Stimulated activated CD4-positive, alpha-beta T cell treated with anti-CD3 and anti-CD28 coated beads, Interleukin-4, amount 100 ng/mL, for 4 hours (primary cell): Measurements from ENCODE around the gene ZNF680.
A peak's percentile ranks its signal among the peaks of the same experiment; 100 is the strongest.
"Not testable (repeated sequence)": the region's sequence is repeated elsewhere in the genome, so short reads cannot be mapped to it uniquely, and the experiment has no call there.

ENCODE experiments used
- DNase-seq, 2 experiments: peaks; one replicate each; pipeline ENCODE4 v3.0.0-alpha.2; 2020

The ZNF680 gene

DNA sequence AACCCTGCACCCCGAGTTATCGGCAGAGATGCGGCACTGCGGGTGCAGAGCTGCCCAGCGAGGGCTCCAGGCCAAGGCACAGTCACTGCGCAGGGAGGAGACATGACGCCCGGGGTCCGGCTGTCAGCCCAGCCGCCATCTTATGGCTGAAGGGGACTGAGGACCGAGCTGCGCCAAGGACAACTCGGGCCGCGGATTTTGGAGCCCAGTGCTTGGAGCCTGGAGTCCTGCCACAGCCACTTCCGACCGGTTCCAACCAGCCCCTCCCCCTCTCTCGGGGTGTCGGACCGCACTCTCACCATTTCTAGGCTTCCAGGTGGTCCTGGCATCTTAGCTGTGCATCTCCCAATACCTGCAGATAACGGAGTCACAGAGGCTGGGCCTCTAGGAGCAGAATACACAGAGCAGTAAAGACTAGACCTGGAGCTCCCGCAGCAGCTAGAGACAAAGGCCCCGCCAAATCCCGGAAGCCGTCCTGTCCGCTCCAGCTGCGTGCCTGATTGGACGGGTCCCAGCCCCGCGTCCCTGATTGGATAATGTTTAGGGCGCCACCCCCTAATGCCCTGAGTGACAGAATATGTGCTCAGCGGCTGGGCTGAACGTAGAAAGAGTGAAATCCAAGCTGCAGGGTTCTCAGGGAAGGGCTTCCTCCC, at the start of gene ZNF680:
ZNF680 (minus strand) TSS at position 446 of the 653 bp plus-strand sequence; CDS start at position 329, 117 bp downstream.
- DNase-seq, result peak; percentile 80 to 88

GRCh38 chr7:64612452-64612851, 49.6 kb upstream of the ZNF680 start:
- no peak for DNase-seq

- no peak for DNase-seq
Observed at GRCh38 chr7:64611717-64612116, 48.8 kb upstream of the ZNF680 start.

DNA sequence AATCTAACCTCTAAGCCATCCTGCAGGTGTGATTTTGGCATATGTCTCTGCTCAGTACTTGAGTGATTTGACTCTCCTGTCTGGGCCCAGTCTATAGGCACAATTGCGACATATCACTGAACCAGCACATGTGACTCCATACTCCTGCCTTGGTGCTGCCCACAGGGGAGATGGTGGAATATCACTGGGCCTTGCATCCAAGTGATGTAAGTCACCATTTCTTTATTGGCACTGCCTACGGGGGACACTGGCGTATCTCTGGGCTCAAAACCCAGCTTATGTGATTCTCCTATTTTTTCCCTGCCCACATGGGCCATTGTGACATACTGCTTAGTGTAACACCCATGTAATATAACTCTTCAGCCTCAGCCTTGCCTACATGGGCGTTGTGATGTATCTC, 48.1 kb upstream of the ZNF680 start:
- no peak for DNase-seq

DNA sequence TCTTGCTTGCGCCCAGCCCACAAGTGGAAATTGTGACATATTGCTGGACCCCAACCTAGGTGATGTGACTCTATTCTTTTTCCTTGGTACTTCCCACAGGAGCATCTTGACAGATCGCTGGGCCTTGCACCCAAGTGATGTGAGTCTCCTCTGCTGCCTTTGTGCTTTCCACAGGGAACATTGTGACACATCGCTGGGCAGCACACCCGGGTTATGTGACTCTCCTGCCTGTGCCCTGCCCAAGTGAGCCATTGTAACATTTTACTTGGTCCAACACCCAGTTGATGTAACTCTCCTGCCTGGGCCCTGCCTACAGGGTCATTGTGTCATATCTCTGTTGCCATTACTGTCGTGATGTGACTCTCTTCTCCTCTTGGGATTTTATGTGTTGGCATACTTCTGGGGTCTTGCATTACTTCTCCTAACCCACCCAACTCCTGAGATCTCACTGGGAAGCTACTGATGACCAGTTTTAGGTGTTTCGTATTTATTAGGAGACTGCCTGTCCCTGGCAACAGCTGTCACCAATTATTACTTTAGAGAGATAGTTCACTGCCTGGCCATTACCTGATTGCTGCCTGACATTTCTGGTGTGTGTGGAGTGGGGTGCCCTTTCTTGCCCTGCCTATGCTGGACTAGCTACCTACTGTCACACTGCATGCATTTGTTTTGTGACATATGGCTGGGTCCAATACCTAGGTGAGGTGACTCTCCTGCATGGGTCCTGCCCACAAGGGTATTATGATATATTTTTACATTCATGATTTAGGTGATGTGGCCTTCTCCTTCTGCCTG, 45.4 kb upstream of the ZNF680 start:
- DNase-seq, result no peak

GRCh38 chr7:64606385-64606784, 43.5 kb upstream of the ZNF680 start:
- DNase-seq, result no peak

DNA sequence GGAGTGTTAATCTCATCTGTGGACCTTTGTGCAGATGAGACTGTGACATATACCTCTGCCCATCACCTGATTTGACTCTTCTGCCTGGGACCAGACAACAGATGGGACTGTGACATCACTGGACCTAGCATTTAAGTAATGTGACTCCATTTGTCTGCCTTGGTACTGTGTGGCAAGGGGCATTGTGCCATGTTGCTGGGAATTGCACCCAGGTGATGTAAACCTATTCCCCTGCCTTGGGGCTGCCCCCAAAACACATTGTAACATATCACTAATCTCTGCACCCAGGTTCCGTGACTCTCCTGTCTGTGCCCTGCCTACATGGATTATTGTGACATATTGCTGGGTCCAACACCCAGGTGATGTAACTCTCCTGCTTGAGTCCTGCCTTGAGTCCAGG, 40.4 kb upstream of the ZNF680 start:
- DNase-seq, result no peak

DNA sequence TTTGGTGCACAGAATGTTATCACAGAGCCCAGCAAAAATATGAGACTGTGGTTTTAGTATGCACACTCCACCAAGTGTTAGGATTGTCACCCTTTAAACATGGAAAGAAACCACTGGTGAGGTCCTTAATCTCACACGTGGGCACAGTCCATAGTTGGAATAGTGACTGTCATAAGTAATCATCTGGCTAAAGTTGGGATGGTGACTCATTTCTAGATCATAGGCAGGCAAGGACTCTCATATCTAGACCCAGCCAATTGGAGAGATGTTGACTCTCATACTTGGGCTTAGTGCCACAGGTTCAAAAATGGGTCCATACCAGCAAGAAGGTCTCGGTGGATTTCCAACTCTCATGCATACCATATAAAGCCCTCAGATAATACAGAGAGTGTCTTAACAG, 39.6 kb upstream of the ZNF680 start:
- DNase-seq, result no peak

DNA sequence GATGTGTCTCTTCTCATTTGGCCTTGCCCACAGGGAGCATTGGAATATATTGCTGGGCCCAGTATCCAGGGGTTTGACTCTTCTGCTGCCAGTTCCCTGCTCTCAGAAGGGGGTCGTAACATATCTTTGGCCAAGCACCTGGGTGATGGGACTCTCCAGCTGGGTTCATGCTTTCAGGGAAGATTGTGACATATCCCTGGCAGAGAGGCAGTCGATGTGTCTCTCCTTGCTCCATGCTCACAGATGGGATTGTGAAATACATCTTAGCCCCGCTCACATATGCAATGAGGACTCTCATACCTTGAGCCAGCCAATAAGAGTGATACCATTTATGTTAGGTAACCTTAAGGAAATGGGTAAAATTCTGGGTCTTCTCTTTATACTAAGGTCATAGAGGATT, 39.2 kb upstream of the ZNF680 start:
- no peak for DNase-seq

GRCh38 chr7:64599359-64599758, 36.5 kb upstream of the ZNF680 start:
- no peak for DNase-seq

GRCh38 chr7:64590971-64591370, 28.1 kb upstream of the ZNF680 start:
- DNase-seq, result no peak

GRCh38 chr7:64581926-64582894, 19.3 kb upstream of the ZNF680 start:
- no peak for DNase-seq

DNA sequence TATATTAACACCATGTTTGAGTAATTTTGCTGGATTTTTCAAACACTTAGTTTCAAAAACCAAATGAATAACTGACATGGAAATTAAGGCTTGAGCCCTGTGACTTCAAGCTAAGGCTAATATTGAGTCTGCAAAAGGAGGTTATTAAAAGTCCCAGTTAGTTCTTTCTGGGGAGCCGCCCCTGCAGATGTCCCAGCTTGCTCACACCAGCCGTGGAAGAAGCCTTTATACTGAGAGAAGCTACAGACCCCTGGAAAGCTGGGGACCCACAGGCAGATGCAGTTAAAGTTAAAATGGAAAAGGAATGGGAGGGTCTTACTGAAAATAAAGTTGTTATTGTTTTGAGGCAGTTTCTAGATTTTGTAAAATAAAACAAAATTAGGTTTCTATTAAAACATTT, 18.5 kb upstream of the ZNF680 start:
- DNase-seq, result no peak

DNA sequence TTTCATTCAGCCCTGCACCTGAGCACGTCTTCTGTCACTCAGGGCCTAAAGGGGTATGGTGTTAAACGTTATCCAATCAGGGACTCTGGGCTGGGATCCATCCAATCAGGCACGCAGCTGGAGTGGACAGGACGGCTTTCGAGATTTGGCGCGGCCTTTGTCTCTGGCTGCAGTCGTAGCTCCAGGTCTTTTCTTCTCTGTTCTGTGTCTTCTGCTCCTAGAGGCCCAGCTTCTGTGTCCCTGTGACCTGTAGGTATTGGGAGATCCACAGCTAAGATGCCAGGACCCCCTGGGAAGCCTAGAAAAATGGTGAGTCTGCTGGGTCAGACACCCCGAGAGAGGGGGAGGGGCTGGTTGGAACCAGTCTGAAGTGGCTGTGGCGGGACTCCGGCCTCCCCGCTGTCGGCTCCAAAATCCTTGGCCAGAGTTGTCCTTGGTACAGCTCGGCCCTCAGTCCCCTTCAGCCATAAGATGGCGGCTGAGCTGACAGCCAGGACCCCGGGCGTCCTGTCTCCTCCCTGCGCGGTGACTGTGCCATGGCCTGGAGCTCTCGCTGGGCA, 11.7 kb upstream of the ZNF680 start:
- DNase-seq, result no peak

DNA sequence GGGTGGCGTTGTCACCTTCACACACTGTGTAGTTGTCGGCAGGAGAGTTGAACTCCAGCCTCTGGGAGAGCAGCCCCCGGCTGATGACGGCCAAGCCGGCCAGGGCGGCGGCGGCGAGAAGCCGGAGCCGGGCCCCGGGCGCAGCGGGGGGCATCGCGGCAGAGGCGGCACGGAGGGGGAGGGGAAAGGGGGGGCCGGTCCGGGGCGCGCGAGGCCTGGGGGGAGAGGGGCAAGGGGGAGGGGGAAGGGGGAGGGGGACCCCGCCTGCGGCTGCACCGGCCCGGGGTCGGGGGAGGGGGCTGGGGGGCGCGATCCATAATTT, 7.4 kb upstream of the ZNF680 start:
- not testable (repeated sequence) for DNase-seq

DNA sequence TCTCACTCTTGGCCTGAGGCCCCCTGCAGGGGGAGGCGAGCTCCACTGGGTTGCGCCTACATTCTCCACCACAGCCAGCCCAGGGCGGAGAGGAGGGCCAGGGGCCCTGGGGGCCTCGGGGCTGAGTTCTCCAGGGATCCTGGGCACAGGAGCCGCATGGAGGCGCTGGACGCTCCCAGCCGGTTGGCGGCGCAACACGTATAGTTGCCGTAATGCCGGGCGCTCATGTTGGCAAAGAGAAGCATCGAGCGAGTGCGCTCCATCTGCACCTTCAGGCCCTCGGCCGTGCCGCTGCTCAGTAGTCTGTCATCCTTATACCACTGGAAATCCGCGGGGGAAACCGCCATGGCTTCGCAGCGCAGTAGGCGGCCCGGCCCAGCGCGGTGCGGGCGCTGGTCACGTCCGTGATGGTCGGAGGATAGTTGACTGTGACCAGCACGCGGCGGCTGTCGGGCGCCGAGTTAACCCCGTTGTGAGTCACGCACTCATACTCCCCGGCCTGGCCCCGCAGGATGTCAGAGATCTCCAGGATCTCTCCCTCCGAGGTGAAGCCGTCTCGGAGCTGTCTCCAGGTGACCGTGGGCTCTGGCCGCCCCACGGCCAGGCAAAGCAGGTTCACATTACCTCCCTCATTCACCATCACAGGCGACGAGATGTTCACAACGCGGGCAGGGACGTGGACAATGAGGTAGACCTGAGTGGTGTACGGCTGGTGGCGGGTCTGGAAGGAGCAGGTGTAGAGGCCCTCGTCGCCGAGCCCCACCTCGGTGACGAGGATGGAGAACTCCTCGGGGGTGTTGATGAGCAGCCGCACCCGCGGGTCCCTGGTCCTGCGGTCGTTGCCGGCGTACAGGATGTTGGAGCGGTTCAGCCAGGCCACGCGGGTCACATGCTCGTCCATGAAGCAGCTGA, 6.8 kb upstream of the ZNF680 start:
- DNase-seq, result peak; percentile 24 to 26

DNA sequence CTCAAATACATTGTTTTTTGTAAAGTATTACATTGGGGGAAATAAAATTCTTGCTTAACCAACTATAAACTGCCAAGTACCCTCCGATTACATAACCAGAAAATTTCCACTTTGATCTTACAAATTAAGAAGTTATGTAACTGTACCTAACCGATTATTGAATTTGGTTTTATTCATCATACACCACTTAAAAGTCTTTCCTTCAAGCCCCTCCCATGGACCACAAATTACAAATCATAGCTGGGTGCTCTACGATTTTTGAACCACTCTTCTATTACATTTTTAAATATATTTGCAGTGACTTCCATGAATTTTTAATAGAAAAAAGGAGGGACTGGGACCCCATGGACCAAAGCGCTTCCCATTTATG, 630 bp downstream of the ZNF680 start:
- DNase-seq, result no peak

- no peak for DNase-seq
Observed at GRCh38 chr7:64559206-64559605, 3.7 kb downstream of the ZNF680 start.

- no peak for DNase-seq
Observed at GRCh38 chr7:64558781-64559180, 4.1 kb downstream of the ZNF680 start.

DNA sequence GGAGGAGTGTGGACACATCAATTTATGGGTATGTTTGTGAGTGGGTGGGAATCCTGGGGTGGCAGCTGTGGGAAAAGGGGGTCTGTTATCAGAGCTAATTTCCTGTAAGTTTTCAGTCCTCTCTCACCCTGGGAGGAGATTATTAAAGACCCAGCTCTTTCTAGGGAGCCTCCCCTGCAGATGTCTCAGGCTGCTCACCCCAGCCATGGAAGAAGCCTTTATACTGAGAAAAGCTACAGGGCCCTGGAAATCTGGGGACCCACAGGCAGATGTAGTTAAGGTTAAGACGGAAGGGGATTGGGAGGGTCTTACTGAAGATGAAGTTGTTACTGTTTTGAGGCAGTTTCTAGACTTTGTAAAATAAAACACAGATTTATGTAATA, 4.6 kb downstream of the ZNF680 start:
- no peak for DNase-seq

DNA sequence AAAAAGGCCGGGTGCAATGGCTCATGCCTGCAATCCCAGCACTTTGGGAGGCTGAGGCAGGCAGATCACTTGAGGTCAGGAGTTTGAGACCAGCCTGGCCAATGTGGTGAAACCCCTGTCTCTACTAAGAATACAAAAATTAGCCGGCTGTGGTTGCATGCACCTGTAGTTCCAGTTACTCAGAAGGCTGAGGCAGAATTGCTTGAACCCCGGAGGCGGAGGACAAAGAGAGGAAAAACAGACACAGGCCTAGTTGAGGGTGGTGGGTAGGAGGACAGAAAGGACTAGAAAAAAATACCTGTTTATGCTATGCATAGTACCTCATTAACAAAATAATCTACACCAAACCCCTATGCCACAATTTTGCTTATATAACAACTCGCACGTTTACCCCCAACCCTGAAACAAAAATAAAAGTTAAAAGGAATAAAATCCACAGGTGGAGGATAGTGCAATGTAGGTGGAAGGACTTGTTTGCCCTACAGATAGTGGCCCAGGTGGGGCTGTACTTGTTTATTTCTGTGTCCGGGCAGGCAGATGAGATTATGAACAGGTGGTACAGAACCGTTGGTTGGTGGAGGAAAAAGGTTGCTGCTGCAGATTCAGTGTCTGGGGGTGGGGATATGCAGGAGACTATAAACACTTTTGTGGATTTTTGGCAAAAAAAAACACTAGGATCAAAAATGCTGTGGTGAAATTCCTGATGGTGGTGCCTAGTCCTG, 5.1 kb downstream of the ZNF680 start:
- no peak for DNase-seq

DNA sequence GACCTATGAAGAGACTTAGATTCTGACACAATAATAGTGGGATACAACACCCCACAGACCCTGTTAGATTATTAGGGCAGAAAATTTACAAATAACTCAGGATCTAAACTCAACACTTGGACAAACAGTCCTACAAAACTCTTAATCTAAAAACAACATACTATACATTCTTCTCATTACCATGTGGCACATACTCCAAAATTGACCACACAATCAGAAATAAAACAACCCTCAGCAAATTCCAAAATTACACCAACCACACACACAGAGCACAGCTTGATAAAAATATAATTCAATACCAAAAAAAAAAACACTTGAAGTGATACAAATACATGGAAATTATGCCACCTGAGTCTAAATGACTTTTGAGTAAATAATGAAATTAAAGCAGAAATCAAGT, 7.8 kb downstream of the ZNF680 start:
- DNase-seq, result no peak
